ENCODE data around the gene NRL. TPM values are rescaled to one million over a fixed set of nuclear protein-coding genes. Genes with fewer than 3 reads are reported as not detected.

The NRL gene
- total RNA-seq, 2 experiments from 2014 or later = 4.6 to 7.5 TPM

- BruUV-seq (replicated peaks) = no TSS peak
- Histone ChIP-seq H3K4me1 (ENCODE audit: insufficient read depth, low read length, poor library complexity, severe bottlenecking) (peaks cover 25% of the 10 kb centered on the region), H3K4me2 (ENCODE audit: low read length) (peak overlapping the region; percentile 96), H2AFZ (ENCODE audit: low read length) (no peak overlapping the region), H4K20me1 (ENCODE audit: insufficient read depth, low read length) (no peaks in the 10 kb centered on the region), H3K36me3 (ENCODE audit: insufficient read depth, low read length) (peaks cover 38% of the 10 kb centered on the region), H3K27ac (ENCODE audit: low read depth, low read length, poor library complexity, severe bottlenecking) (no peak overlapping the region), H3K9me3 (ENCODE audit: low read length) (no peaks in the 10 kb centered on the region), H3K4me3 (ENCODE audit: low read depth, low read length, poor library complexity, severe bottlenecking) (peak overlapping the region; percentile 94), H3K79me2 (ENCODE audit: insufficient read depth, low read depth, low read length) (peaks cover 27% of the 10 kb centered on the region; the same call in 1 of the 2 replicates), H3K9me2 (ENCODE audit: insufficient read depth, low read length) (no peaks in the 10 kb centered on the region)
- ChIA-PET CTCF (ENCODE audit: unreplicated experiment) (interaction anchor here (0.7 kb wide), 1 partner anchor 16 kb away, joined by 3 read pairs; the partner anchor contains the start of gene IRF9), POLR2A (interaction anchor here (1.4 to 3.9 kb wide), 5 partner anchors 9 to 97 kb away, joined by 4 to 32 read pairs (median 20); partner anchors contain the start of genes DCAF11, NRL, PCK2 and PSME1)
- no peak for TF ChIP-seq EZH2phosphoT487 (IDR thresholded peaks at IDR 0.05; ENCODE audit: borderline replicate concordance, low read depth, low read length)
- TF ChIP-seq CTCF (conservative IDR thresholded peaks at IDR 0.05; ENCODE audit: low read length) = no peak
- DNase-seq (ENCODE audit: low spot score) = no peak
- intact Hi-C loops (cut with micrococcal nuclease; ENCODE audit: unreplicated experiment) = loop anchor here (10.0 kb wide), 1 partner anchor 840 kb away; the partner anchor contains the start of genes BCL2L2 and PPP1R3E
These were observed 30.5 kb upstream of the NRL start for GRCh38 chr14:24145219-24145618.

GRCh38 chr14:24144451-24144850 is 29.7 kb upstream of the NRL start:
- H3K79me2 ChIP-seq (ENCODE audit: insufficient read depth, low read depth, low read length) = peaks cover 35% of the 10 kb centered on the region
- H2AFZ ChIP-seq (ENCODE audit: low read length) = no peak overlapping the region
- peaks cover 34% of the 10 kb centered on the region for H3K36me3 ChIP-seq (ENCODE audit: insufficient read depth, low read length)
- no peak overlapping the region for H3K27ac ChIP-seq (ENCODE audit: low read depth, low read length, poor library complexity, severe bottlenecking)
- no peaks in the 10 kb centered on the region for H3K9me2 ChIP-seq (ENCODE audit: insufficient read depth, low read length)
- intact Hi-C loops (cut with micrococcal nuclease; ENCODE audit: unreplicated experiment) = loop anchor here (10.0 kb wide), 1 partner anchor 840 kb away; the partner anchor contains the start of genes BCL2L2 and PPP1R3E
- CTCF ChIA-PET (ENCODE audit: unreplicated experiment) = no interaction called here
- H4K20me1 ChIP-seq (ENCODE audit: insufficient read depth, low read length) = 0 out of 2 replicates have a peak, but pooled peaks cover 3% of the 10 kb centered on the region
- no peak overlapping the region for H3K4me2 ChIP-seq (ENCODE audit: low read length)
- H3K9me3 ChIP-seq (ENCODE audit: low read length) = no peaks in the 10 kb centered on the region
- TF ChIP-seq CTCF (conservative IDR thresholded peaks at IDR 0.05; ENCODE audit: low read length) = no peak
- no peak for TF ChIP-seq EZH2phosphoT487 (IDR thresholded peaks at IDR 0.05; ENCODE audit: borderline replicate concordance, low read depth, low read length)
- BruUV-seq (replicated peaks) = no TSS peak
- POLR2A ChIA-PET = interaction anchor here (1.2 to 1.4 kb wide), 2 partner anchors 30 to 98 kb away, joined by 3 to 4 read pairs; partner anchors contain the start of genes DCAF11, NRL and TINF2
- DNase-seq (ENCODE audit: low spot score) = no peak
- H3K4me1 ChIP-seq (ENCODE audit: insufficient read depth, low read length, poor library complexity, severe bottlenecking) = peaks cover 28% of the 10 kb centered on the region
- no peak overlapping the region for H3K4me3 ChIP-seq (ENCODE audit: low read depth, low read length, poor library complexity, severe bottlenecking)

- Histone ChIP-seq H2AFZ (ENCODE audit: low read length) (no peak overlapping the region), H3K4me1 (ENCODE audit: insufficient read depth, low read length, poor library complexity, severe bottlenecking) (peaks cover 34% of the 10 kb centered on the region), H3K27ac (ENCODE audit: low read depth, low read length, poor library complexity, severe bottlenecking) (no peak overlapping the region), H3K36me3 (ENCODE audit: insufficient read depth, low read length) (peaks cover 41% of the 10 kb centered on the region), H3K9me3 (ENCODE audit: low read length) (no peaks in the 10 kb centered on the region), H4K20me1 (ENCODE audit: insufficient read depth, low read length) (0 out of 2 replicates have a peak, but pooled peaks cover 6% of the 10 kb centered on the region), H3K79me2 (ENCODE audit: insufficient read depth, low read depth, low read length) (peaks cover 44% of the 10 kb centered on the region), H3K9me2 (ENCODE audit: insufficient read depth, low read length) (no peaks in the 10 kb centered on the region), H3K4me2 (ENCODE audit: low read length) (no peak overlapping the region), H3K4me3 (ENCODE audit: low read depth, low read length, poor library complexity, severe bottlenecking) (no peak overlapping the region)
- ChIA-PET POLR2A (interaction anchor here (1.0 to 1.3 kb wide), 3 partner anchors 18 to 35 kb away, joined by 3 to 5 read pairs (median 3); partner anchors contain the start of genes DCAF11, IRF9 and NRL), CTCF (ENCODE audit: unreplicated experiment) (no interaction called here)
- BruUV-seq (replicated peaks) = no TSS peak
- intact Hi-C loops (cut with micrococcal nuclease; ENCODE audit: unreplicated experiment) = loop anchor here (10.0 kb wide), 1 partner anchor 839 kb away; the partner anchor contains the start of genes BCL2L2 and PPP1R3E
- DNase-seq (ENCODE audit: low spot score) = no peak
- TF ChIP-seq EZH2phosphoT487 (IDR thresholded peaks at IDR 0.05; ENCODE audit: borderline replicate concordance, low read depth, low read length) = no peak
- TF ChIP-seq CTCF (conservative IDR thresholded peaks at IDR 0.05; ENCODE audit: low read length) = no peak
These were observed 28.8 kb upstream of the NRL start for GRCh38 chr14:24143511-24143910.
